Renal cortex interstitium (tissue), 11 donors: ENCODE data around the gene NCOA3. TPM values are rescaled to one million over a fixed set of nuclear protein-coding genes. Genes with fewer than 3 reads are reported as not detected.

ENCODE experiments used
- DNase-seq, 11 donors: peaks; one replicate each; pipeline ENCODE4 v3.0.0-alpha.2; 2013; ENCODE audit warnings: low read depth in 9 of 11, low spot score in 4 of 11; ENCODE audit errors: extremely low read depth in 1 of 11
- polyA plus RNA-seq, 3 donors: library from polyadenylated mRNA; unstranded; fragments of 120-200 nt; gene quantifications; one replicate each; pipeline ENCODE4 v1.2.1, GENCODE V29; 2013; ENCODE audit not compliant: insufficient read length in 3 of 3

NCOA3 gene
- polyA plus RNA-seq, 3 donors = 33.4 to 37.3 (median 36.4) TPM

DNA sequence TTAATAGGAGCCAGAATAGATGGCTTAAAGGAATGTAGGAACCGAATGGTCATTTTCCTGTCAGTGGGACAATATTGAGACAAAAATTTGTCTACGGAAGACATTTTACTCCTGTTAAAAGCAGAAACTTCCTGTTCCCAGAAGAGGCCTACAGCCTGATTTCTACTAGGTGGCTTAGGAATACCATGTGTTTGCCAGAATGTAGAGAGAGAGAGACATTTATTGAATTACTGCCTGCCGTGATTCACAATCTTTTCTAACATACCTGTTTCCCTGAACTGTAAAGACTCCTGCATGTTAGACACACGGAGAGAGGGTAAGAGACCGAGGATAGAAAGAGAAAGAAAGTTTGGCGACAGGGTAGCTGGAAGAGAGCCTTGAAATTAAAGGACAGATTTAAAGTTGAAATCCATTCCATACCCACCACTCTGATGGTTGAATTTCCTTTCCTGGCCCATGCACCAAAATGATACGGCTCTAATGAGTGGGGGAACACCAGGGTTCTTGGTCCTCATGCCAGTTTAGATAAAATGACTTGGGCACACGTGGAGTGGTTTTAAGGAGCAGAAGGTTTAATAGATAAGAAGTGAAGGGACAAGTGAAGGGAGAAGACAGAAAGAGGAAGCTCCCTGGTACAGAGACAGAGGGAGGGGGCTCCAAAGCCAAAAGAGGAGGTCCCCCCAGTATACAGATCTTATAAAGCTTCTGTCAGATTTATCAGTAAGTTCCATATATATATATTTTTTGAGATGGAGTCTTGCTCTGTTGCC lies 22.5 kb downstream of the NCOA3 start:
- DNase-seq = no peak

DNA sequence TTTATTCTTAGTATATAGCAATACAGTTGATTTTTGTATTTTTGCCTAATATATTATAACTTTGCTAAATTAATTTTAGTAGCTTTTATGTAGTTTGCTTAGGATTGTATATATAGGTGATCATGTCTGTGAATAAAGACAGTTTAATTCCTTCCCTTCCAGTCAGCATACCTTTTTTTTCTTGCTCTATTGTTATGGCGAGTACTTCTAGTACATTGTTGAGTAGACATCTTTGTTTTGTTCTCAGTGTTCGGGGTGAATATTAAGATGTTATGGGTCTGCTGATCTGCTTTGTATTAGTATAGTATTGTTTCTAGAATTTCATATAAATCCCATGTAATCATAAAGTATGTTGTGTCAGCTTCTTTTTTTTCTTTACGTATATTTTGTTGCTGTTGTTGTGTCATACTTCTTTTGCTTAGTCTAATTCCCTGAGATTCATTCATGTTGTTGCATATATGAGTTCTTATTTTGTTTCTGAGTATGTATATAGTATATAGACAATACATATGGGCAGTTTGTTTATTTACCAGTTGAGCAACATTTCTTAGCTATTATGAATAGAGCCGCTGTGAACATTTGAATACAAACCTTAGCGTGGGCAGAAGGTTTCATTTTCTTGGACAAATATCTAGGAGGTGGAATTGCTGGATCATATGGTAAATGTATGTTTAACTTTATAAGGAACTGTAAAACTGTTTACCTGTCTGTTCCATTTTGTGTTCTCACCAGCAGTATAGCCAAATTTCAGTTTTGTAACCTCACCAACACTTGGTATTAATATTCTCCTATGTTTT lies 25.5 kb downstream of the NCOA3 start:
- DNase-seq = no peak

DNA sequence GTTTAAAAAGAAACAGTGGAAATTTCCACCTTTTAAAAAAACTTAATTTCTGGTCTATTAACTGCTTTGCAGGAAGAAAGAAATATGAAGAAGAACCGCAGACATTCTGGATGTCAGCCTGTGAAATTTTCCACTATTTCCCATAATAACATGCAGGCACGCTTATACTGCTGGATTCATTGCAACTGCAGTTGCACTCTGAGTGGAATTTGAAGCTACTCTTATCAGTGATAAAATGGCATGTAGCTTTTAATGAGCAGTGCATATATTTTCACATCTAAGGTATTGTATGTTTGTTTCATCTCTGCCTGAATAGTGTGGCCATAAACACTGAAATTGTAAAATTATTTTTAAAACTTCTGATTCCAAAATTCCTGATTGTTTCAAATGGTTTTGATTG lies 28.2 kb downstream of the NCOA3 start:
- no peak for DNase-seq

DNA sequence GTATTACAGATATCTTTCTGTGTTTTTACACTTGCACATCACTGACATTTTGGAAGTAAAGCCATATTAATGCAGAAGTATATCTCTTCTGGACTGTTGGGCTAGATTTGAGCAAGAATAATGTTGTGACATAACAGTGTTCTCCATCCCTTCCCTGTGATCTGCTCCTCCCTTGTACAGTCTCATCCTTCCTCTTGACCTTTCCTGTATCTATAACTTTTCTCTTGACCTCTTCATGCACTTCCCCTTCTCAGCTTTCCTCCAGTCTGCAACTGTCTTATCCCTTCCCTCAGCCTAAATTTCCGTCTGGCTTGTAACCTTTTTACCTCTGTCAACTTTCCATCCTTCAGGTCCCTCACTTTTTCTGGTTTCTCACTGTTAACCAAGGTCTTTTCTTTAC lies 29.8 kb downstream of the NCOA3 start:
- no peak for DNase-seq

DNA sequence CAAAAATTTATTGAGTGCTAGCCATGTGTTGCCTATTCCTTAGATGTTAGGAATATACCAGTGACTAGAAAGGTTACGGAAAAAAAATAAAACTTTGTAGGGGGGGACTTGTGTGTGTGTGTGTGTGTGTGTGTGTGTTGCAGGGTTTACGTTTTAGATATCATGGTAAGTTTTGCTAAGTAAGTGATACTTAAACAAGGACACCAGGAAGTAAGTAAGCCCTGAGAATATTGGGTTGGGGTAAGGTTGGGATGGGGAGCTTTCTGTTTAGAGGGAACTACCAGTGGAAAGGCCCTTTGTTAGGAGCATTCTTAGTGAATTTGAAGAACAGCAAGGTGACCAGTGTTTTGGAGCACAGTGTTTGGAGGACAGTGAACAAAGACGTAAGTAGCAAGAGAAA lies 30.3 kb downstream of the NCOA3 start:
- DNase-seq = no peak

DNA sequence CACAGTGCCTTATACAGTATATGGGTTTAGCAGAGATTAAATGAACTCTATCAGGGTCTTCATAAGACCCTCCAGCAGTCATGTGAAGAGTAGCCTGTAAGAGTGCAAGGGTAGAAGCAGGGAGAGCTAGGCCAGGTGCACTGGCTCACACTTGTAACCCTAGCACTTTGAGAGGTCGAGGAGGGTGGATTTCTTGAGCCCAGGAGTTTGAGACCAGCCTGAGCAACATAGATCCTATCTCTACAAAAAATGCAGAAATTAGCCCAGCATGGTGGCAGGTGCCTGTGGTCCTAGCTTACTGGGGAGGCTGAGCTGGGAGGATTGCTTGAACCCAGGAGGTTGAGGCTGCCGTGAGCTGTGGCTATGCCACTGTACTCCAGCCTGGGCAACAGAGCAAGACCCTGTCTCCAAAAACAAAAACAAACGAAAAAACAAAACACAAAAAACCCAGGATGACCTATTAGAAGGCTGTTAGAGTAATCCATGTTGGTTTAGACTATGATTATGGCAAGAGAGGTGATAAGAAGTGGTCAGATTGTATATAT lies 31.9 kb downstream of the NCOA3 start:
- no peak for DNase-seq

DNA sequence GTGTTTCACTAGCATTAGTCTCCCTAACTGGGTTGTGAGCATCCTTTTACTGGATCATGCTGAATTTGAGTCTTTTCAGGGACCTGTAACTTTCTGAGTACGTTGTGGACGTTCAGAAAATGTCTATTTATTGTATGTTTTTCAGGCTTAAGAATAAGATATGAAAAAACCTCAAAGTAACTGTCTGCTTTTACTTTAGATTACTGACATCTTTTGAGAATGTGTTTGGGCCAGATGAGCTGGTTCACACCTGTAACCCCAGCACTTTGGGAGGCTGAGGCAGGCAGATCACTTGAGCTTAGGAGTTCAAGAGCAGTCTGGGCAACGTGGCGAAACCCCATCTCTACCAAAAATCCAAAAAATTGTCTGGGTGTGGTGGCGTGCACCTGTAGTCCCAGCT lies 32.7 kb downstream of the NCOA3 start:
- DNase-seq = no peak

DNA sequence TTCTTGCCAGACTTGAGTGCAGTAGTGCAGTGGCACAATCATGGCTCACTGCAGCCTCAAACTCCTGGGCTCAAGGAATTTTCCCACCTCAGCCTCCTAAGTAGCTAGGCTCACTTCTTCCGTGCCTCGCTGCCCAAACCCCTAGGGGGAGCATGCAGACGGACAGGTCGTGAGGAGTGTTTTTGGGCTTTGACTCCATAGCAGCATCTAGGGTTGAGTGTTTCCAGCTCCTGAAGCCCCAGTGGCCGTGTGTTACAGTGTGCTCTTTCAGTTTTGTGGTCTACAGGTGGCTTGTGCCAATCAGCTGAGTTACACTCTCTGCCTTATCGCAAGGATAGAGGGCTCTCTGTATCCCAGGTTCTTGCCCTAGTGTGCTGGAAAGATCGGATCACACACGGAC lies 33.4 kb downstream of the NCOA3 start:
- no peak for DNase-seq

DNA sequence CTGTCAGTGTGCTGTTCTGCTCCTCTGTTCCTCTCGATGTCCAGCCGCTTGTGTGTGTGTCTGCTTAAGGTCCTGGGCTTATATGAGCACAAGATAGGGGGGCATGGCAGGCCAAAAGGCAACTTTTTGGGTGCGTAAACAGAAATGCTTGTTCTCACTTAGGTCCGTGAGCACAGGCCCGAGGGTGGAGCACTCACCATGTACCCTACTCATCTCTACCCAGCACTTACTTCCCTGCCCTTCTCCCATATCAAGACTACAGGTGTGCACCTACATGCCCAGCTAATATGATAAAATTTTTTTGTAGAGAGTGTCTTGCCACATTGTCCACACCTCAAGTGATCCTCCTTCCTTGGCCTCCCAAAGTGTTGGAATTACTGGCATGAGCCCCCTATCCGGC lies 34.3 kb downstream of the NCOA3 start:
- no peak for DNase-seq

DNA sequence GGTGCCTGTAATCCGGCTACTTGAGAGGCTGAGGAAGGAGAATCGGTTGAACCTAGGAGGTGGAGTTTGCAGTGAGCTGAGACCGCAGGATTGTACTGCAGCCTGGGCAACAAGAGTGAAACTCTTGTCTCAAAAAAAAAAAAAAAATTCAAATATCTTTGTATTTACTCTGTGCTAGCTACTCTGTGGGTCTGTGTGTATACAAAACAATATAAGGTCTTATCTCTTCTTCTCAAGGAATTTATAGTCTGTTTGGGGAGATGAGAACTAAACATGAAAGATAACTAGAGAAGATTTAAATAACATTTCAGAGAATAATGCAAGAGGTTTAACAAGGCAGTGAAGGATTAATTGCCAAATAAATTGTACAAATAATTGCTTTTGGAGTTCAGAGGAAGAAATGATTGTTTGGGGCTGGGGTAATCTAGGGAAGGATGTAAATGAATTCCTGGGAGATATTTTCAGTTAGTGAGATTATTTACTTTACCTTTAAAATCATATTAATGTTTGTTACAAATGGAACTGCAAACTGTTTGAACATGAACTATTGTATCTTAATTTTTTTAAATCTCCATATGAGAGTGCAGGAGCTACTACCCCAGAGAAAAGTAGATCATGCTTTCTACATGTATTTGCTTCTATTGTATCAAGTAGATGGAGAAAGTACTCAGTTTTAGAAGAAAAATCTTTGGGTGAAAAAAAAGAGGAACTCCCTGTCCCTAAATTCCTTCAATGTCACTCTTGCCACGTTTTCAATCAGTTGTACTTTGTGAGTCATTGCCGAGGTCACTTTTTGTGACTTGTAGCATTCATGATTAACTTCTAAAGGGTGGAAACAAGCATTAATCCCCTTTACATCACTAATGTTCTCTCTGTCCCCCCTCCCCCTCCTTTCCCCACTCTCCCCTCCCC lies 39.0 kb downstream of the NCOA3 start:
- DNase-seq = no peak

DNA sequence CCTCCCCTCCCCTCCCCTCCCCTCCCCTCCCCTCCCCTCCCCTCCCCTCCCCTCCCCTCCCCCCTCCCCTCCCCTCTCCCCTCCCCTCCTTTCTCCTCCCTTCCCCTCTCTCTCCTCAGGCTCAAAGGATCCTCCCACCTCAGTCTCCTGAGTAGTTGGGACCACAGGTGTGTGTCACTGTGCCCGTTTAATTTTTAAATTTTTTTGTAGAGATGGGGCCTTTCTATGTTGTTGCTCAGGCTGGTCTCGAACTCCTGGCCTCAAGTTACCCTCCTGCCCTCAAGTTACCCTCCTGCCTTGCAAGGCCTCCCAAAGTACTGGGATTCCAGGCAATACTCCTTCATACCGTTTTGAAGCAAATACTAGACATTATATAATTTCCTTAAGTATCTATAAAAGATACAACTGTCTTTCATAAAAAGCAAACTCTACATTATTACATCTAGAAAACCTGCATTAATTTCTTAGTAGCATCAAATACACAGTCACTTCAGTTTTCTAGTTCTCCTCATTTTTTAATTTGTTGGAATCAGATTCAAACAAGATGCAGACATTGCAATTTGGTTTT lies 39.8 kb downstream of the NCOA3 start:
- DNase-seq = no peak

DNA sequence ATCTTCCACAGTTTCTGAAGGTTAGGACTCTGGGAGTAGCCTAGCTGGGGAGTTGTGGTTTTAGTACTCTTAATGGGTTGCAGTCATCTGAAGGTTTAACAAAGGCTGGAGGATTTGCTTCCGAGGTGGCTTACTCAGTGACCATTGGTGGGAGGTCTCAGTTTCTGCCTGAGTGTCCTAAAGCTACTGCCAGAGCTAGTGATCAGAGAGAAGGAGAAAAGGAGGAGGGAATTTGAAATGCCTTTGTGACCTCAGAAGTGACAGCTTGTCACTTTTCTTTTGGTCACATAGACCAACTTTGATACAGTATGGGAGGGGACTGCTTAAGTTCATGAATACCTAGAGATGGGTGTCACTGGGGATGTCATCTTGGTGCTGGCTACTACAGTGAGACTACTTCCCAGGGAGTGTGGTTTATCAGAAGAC lies 41.3 kb downstream of the NCOA3 start:
- no peak for DNase-seq

DNA sequence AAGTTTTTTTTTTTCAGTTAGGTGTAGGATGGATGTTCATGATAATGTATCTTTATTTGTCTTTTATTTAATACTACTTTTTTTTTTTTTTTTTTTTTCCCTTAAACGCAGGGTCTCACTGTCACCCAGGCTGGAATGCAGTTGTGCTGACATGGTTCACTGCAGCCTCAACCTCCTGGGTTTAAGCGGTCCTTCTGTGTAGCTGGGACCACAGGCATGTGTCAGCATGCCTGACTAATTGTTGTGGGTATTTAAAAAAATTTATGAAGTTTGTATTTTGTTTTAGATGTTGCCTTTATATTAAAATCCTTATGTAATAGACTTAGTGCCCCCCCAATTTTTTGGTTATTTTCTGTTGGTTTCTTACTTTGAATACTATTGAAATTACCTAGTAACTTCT lies 42.6 kb downstream of the NCOA3 start:
- DNase-seq = peak in 2 of 11 donors; percentile 55 to 66

DNA sequence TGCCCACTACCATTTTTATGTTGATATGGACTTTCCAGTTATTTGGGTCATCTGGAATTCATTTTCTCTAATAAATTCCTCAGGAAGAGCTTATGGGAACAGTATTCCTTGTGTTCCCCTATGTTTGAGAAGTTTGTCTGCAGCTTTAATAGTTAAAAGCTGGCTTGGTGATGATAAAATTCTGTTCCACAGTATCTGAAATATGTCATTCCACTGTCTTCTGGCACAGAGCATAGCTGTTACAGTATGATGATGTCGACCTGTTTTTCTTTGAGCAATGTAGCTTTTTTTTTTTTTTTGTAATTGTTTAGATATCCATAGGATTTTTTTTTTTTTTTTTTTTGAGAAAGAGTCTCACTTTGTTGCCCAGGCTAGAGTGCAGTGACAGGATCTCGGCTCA lies 43.2 kb downstream of the NCOA3 start:
- DNase-seq = no peak

DNA sequence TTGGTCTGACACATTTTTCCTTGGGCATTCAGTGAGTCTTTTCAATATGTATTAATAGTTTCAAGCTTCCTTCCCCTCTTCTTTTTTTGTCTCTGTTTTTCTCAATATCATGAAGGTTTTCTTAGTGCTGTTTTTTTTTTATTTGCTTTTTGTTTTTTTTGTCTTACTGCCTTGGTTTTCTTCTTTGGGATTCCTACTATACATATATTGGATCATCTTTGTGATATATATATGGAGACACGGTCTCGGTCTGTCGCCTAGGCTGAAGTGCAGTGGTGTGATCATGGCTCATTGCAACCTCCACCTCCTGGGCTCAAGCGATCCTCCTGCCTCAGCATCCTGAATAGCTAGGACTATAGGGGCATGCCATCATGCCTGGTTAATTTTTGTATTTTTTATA lies 43.8 kb downstream of the NCOA3 start:
- DNase-seq = no peak

DNA sequence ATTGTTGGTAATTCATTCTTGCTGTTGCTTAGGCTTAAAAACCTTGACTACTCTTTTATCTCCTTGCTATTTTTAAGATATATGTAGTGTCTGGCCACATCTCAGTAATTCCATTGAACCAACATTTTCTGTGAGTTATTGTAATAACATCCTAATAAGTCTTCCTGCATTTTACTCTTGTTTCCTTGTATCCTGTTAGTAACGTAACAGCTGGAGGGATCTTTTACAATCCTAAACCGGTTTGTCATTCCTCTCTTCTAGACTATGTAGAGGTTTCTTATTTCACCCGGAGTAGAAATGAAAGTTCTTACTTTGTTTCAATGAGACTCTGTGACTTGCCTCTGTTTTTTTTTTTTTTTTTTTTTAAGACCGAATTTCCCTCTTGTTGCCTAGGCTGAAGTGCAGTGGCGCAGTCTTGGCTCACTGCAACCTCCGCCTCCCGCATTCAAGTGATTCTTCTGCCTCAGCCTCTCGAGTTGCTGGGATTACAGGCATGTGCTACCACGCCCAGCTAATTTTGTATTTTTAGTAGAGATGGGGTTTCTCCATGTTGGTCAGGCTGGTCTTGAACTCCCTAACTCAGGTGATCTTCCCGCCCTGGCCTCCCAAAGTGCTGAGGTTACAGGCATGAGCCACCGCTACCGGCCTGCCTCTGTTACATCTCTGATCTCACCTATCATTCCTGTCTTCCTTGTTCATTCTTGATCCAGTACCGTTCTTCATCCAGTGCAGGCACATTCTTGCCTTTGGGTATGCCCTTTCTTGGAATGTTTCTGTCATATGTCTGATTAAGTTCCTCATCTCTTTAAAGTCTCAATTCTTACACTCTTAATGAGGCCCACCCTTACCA lies 44.7 kb downstream of the NCOA3 start:
- peak in 2 of 11 donors; percentile 24 to 55 for DNase-seq

DNA sequence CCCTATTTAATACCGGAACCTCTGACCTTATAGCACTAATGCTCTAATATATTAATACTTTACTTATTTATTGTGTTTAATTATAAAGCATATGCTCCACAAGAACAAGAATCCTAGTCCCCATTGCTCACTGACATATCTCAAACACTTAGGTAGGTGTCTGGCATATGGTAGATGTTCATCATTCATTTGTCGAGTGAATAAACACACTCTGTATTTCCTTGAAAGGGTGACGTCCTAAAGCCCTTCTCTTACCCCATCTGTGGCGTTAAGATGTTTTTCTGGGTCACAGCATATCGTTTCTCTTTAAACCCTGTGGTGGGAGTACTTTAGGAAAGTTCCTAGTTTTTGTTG lies 45.3 kb downstream of the NCOA3 start:
- DNase-seq = no peak

DNA sequence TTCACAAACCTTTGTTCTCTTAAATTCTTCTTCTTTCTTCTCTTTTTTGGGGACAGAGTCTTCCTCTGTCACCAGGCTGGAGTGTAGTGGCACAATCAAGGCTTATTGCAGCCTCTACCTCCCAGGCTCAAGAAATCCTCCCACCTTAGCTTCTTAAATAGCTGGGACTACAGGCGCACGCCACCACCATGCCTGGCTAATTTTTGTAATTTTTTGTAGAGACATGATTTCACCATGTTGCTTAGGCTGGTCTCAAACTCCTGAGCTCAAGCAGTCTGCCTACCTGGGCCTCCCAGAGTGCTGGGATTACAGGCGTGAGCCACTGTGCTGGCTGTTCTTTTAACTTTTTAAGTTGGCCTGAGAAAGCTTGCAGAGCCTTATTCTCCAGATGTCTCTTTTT lies 48.0 kb downstream of the NCOA3 start:
- DNase-seq = no peak
